Spleen (tissue), 11 donors: ENCODE data around the gene LPCAT3. TPM values are rescaled to one million over a fixed set of nuclear protein-coding genes. Genes with fewer than 3 reads are reported as not detected.
"Not testable (repeated sequence)": the region's sequence is repeated elsewhere in the genome, so short reads cannot be mapped to it uniquely, and the experiment has no call there.

Experiments
- DNase-seq: peaks from one replicate; pipeline ENCODE4 v3.0.0-alpha.2; 2020
- H3K27ac ChIP-seq, 8 donors: fragments of 200-600 bp; sonication (generic) in 7 of 8; 1 replicate in 4 of 8; 2 replicates in 4 of 8; pipeline versions ENCODE4 v1.5.0 to v1.8.0; 2016 to 2021; ENCODE audit warnings: inconsistent platforms in 4 of 8, mild to moderate bottlenecking in 4 of 8, moderate library complexity in 1 of 8
- H3K27me3 ChIP-seq, 7 donors: fragments of 200-600 bp; sonication (generic) in 6 of 7; replicated peaks in 1 of 7; 1 replicate in 4 of 7; 2 replicates in 3 of 7; pipeline versions ENCODE4 v1.5.0 to v1.8.0; 2016 to 2021; ENCODE audit warnings: inconsistent platforms in 3 of 7, mild to moderate bottlenecking in 1 of 7
- H3K36me3 ChIP-seq, 6 donors: fragments of 200-600 bp; sonication (generic) in 5 of 6; 1 replicate in 4 of 6; 2 replicates in 2 of 6; pipeline versions ENCODE4 v1.5.0 to v1.8.0; 2016 to 2021; ENCODE audit warnings: inconsistent platforms in 2 of 6
- H3K4me1 ChIP-seq, 6 donors: fragments of 200-600 bp; sonication (generic) in 5 of 6; 1 replicate in 3 of 6; 2 replicates in 3 of 6; pipeline versions ENCODE4 v1.5.0 to v1.8.0; 2016 to 2021; ENCODE audit warnings: inconsistent platforms in 3 of 6
- H3K4me3 ChIP-seq, 8 donors: fragments of 200-600 bp; sonication (generic) in 7 of 8; 1 replicate in 4 of 8; 2 replicates in 4 of 8; pipeline versions ENCODE4 v1.5.0 to v1.8.0; 2016 to 2021; ENCODE audit warnings: inconsistent platforms in 4 of 8, mild to moderate bottlenecking in 4 of 8, moderate library complexity in 2 of 8
- H3K9me3 ChIP-seq, 8 donors: fragments of 200-600 bp; sonication (generic) in 7 of 8; 1 replicate in 4 of 8; 2 replicates in 4 of 8; pipeline versions ENCODE4 v1.5.0 to v1.8.0; 2016 to 2021; ENCODE audit warnings: inconsistent platforms in 4 of 8
- POLR2A ChIP-seq, 3 donors: fragments of 450-650 bp; IDR thresholded peaks; one replicate each; pipeline ENCODE4 v1.5.1; 2017; ENCODE audit warnings: antibody characterized with exemption in 3 of 3, mild to moderate bottlenecking in 1 of 3
- POLR2AphosphoS5 ChIP-seq, 3 donors: sonication (generic); formaldehyde crosslinking; IDR thresholded peaks; one replicate each; pipeline ENCODE4 v1.5.1; 2017; ENCODE audit warnings: antibody characterized with exemption in 3 of 3
- WGBS, 5 donors: extraction: QIAGEN DNeasy Blood & Tissue Kit in 3 of 5; methylation state at CpG; one replicate each; pipeline versions ENCODE4 v1.1.5 to v1.1.7; 2013 to 2018; 5-methylcytosine and 5-hydroxymethylcytosine counted together
- intact Hi-C: fragments of 100-400 bp; cut with DNase I; formaldehyde crosslinking; loops from one replicate; pipeline ENCODE4 v1.15.0; 2023; ENCODE audit warnings: low total_unique reads
- polyA plus RNA-seq, 3 donors: library from polyadenylated mRNA; stranded (reverse); fragments of 200-250 nt; gene quantifications; one replicate each; pipeline ENCODE4 v1.2.1, GENCODE V29; 2013
- total RNA-seq, 7 donors: library from RNA; depleted of rRNA in 3 of 7; stranded (reverse); fragments of >200 nt in 3 of 7; fragmentation: NEBNext Ultra II Directional in 4 of 7; extraction: Animal tissue kit (Norgen Biotek cat#: 25700) in 4 of 7; gene quantifications; one replicate each; pipeline versions ENCODE4 v1.1.0 to v1.2.1, GENCODE V29; 2016 to 2021
- TF ChIP-seq, protein P1 (sequence below), 11 experiments: fragments of 200-600 bp in 7 of 11; fragments of 450-650 bp in 4 of 11; sonication (generic) in 4 of 11; IDR thresholded peaks in 8 of 11; conservative IDR thresholded peaks in 3 of 11; 1 replicate in 7 of 11; 2 replicates in 4 of 11; pipeline versions ENCODE4 v1.4.0 to v1.8.0; 2016 to 2021; ENCODE audit warnings: antibody characterized with exemption in 11 of 11, inconsistent platforms in 4 of 11, mild to moderate bottlenecking in 1 of 11
- donor health status: healthy with polysubstance abuse.
- donor health status: DM: no; HTN: no; CAD: no; lungs with moderate emphysema.
- donor health status: DM: no; HTN: no; CAD: no.
- donor health status: Bipolar disorder and iron deficiency.
- donor health status: healthy.
- donor health status: DM: no; HTN: no; CAD: no.
- donor health status: DM: yes; HTN: yes; CAD: no.

Gene LPCAT3
- total and polyA plus RNA-seq, 10 donors, result 9.7 to 52.5 (median 36.9) TPM

DNA sequence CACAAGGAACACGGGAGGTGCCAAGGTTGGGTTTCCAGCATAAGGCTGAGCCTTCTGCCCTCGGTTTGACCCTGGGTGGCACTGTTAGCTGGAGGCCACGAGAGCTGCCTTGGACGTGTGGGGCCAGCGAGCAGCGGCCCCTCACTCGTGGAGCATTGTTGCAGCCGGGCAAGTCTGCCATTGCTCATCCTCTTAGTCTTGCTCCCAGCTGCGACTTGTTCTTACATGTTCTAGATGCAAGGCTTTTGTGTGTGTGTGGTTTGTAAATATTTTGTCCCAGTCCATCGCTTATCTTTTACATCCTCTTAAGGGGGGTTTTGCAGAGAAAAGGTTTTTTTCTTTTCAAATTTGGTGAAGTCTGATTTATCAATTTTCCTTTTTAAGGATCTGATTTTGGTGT lies 21.1 kb upstream of the LPCAT3 start:
- H3K9me3 ChIP-seq, result no peaks in the 10 kb centered on the region
- H3K36me3 ChIP-seq, result no peaks in the 10 kb centered on the region
- intact Hi-C loops, result no loop called here
- 77 to 86% (median 78%) methylated on average over 10 of the region's 10 CpGs for WGBS, 5 donors
- no peak for DNase-seq
- no peak overlapping the region for H3K4me3 ChIP-seq
- H3K27me3 ChIP-seq, result no peaks in the 10 kb centered on the region
- TF ChIP-seq POLR2AphosphoS5 (IDR thresholded peaks at IDR 0.05), result no peak
- TF ChIP-seq, protein P1, sequence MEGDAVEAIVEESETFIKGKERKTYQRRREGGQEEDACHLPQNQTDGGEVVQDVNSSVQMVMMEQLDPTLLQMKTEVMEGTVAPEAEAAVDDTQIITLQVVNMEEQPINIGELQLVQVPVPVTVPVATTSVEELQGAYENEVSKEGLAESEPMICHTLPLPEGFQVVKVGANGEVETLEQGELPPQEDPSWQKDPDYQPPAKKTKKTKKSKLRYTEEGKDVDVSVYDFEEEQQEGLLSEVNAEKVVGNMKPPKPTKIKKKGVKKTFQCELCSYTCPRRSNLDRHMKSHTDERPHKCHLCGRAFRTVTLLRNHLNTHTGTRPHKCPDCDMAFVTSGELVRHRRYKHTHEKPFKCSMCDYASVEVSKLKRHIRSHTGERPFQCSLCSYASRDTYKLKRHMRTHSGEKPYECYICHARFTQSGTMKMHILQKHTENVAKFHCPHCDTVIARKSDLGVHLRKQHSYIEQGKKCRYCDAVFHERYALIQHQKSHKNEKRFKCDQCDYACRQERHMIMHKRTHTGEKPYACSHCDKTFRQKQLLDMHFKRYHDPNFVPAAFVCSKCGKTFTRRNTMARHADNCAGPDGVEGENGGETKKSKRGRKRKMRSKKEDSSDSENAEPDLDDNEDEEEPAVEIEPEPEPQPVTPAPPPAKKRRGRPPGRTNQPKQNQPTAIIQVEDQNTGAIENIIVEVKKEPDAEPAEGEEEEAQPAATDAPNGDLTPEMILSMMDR (IDR thresholded peaks at IDR 0.05 in 8 of 11, conservative IDR thresholded peaks at IDR 0.05 in 3 of 11), result no peak
- TF ChIP-seq POLR2A (IDR thresholded peaks at IDR 0.05), result no peak
- no peaks in the 10 kb centered on the region for H3K4me1 ChIP-seq
- no peak overlapping the region for H3K27ac ChIP-seq

DNA sequence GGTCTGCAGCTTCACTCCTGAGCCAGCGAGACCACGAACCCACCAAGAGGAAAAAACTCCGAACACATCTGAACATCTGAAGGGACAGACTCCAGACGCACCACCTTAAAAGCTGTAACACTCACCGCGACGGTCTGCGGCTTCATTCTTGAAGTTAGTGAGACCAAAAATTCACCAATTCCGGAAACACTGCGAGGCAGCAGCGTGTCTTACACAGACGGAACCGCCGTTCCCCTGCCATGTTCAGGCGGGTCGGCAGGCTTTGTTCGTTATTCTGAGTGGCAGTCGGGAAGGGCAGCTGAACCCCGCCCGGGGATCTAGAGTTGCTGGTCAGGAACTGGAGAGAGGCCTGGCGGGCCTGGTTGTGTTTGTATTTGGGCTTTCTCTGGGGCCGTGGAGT lies 20.3 kb upstream of the LPCAT3 start:
- H3K9me3 ChIP-seq, result no peaks in the 10 kb centered on the region
- DNase-seq, result no peak
- no peak overlapping the region for H3K4me3 ChIP-seq
- H3K27ac ChIP-seq, result no peak overlapping the region
- WGBS, 5 donors, result 94 to 97% (median 95%) methylated on average over 22 of the region's 22 CpGs
- H3K36me3 ChIP-seq, result no peaks in the 10 kb centered on the region
- no peak for TF ChIP-seq POLR2A (IDR thresholded peaks at IDR 0.05)
- TF ChIP-seq, protein P1 (IDR thresholded peaks at IDR 0.05 in 8 of 11, conservative IDR thresholded peaks at IDR 0.05 in 3 of 11), result no peak
- TF ChIP-seq POLR2AphosphoS5 (IDR thresholded peaks at IDR 0.05), result no peak
- intact Hi-C loops, result no loop called here
- no peaks in the 10 kb centered on the region for H3K27me3 ChIP-seq
- H3K4me1 ChIP-seq, result no peaks in the 10 kb centered on the region

DNA sequence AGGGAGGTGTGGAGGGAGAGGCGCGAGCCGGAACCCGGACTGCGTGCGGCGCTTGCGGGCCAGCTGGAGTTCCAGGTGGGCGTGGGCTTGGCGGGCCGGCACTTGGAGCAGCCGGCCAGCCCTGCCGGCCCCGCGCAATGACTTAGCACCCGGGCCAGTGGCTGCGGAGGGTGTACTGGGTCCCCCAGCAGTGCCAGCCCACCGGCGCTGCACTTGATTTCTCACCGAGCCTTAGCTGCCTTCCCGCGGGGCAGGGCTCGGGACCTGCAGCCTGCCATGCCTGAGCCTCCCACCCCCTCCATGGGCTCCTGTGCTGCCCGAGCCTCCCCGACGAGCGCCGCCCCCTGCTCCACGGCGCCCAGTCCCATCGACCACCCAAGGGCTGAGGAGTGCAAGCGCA lies 19.1 kb upstream of the LPCAT3 start:
- H3K36me3 ChIP-seq, H3K4me3 ChIP-seq, intact Hi-C loops, H3K4me1 ChIP-seq, H3K9me3 ChIP-seq, H3K27ac ChIP-seq, DNase-seq, H3K27me3 ChIP-seq: not testable (repeated sequence)
- 95 to 97% (median 96%) methylated on average over 14 to 32 of the region's 32 CpGs; no CpG with 5 or more reads in 1 of the 5 donors for whole genome bisulfite sequencing, 5 donors

DNA sequence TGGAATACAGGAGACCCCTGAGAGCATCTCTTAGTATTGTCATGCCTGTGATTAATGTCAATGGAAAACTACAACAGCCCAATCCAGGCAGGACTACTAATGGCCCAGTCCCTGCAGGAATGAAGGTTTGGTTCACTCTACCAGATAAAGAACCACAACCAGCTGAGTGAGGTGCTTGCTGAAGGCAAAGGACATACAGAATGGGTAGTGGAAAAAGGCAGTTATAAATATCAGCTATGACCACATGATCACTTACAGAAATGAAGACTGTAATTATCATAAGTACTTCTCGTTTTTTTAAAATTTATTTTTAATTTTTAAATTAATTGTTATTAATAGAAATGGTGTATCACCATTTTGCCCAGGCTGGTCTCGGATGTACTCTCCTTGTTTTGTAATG lies 17.2 kb upstream of the LPCAT3 start:
- intact Hi-C loops, result no loop called here
- no peak overlapping the region for H3K4me3 ChIP-seq
- TF ChIP-seq POLR2A (IDR thresholded peaks at IDR 0.05), result no peak
- no peak for TF ChIP-seq POLR2AphosphoS5 (IDR thresholded peaks at IDR 0.05)
- TF ChIP-seq, protein P1 (IDR thresholded peaks at IDR 0.05 in 8 of 11, conservative IDR thresholded peaks at IDR 0.05 in 3 of 11), result no peak
- no peaks in the 10 kb centered on the region for H3K9me3 ChIP-seq
- H3K4me1 ChIP-seq, result no peaks in the 10 kb centered on the region
- WGBS, 5 donors, result 52 to 73% (median 52%) methylated on average over 2 of the region's 2 CpGs
- no peak for DNase-seq
- no peaks in the 10 kb centered on the region for H3K36me3 ChIP-seq
- no peaks in the 10 kb centered on the region for H3K27me3 ChIP-seq
- no peak overlapping the region for H3K27ac ChIP-seq

DNA sequence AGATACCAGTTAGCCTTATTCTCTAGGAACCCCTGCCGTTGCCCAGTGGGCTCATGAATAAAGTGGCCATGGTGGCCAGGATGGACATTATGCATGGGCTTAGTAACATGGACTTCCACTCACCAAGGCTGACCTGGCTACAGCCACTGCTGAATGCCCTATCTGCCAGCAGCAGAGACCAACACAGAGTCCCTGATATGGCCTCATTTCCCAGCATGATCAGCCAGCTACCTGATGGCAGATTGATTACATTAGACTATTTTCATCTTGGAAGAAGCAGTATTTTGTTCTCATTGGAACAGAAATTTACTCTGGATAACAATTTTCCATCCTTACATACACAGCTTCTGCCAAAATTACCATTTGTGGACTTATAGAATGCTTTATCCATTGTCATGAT lies 16.2 kb upstream of the LPCAT3 start:
- no peaks in the 10 kb centered on the region for H3K4me1 ChIP-seq
- H3K4me3 ChIP-seq, result no peak overlapping the region
- intact Hi-C loops, result no loop called here
- H3K27ac ChIP-seq, result no peak overlapping the region
- no peaks in the 10 kb centered on the region for H3K36me3 ChIP-seq
- 83 to 100% (median 94%) methylated on average over 1 of the region's 1 CpG for WGBS, 5 donors
- TF ChIP-seq, protein P1 (IDR thresholded peaks at IDR 0.05 in 8 of 11, conservative IDR thresholded peaks at IDR 0.05 in 3 of 11), result no peak
- no peak for TF ChIP-seq POLR2AphosphoS5 (IDR thresholded peaks at IDR 0.05)
- no peak for TF ChIP-seq POLR2A (IDR thresholded peaks at IDR 0.05)
- no peaks in the 10 kb centered on the region for H3K27me3 ChIP-seq
- no peak for DNase-seq
- H3K9me3 ChIP-seq, result no peaks in the 10 kb centered on the region
